Fibroblast of lung (primary cell): ENCODE data around the gene ELK3.

Source experiments
- CTCF ChIP-seq, 2 donors: IDR thresholded peaks in 1 of 2; conservative IDR thresholded peaks in 1 of 2; 1 replicate in 1 of 2; 2 replicates in 1 of 2; pipeline ENCODE4 v1.5.1; 2011 to 2012; ENCODE audit warnings: low read length in 2 of 2, control low read depth in 1 of 2, inconsistent platforms in 1 of 2, low read depth in 1 of 2, mild to moderate bottlenecking in 1 of 2
- EZH2 ChIP-seq: IDR thresholded peaks from 2 replicates; pipeline ENCODE4 v1.5.1; 2012; ENCODE audit warnings: low read length, control low read depth, mild to moderate bottlenecking; ENCODE audit errors: missing control alignments

DNA sequence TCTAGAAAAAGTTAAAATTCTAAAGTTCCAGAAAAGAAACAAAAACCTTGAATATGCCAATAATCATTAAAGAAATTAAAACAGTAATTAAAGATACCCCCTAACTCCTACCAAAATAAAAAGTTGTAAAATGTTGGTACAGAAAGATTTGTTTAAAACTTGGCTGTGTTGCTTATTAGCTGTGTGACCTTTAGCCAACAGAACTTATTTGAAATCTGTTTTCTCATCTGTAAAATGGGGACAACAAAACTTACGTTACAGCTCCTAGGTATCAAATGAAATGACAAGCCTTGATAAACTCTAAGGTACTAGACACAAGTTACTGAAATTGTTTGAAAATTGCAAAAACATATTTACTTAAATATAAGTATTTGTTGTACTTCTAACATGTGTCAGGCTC, 71.7 kb downstream of the ELK3 start:
- TF ChIP-seq CTCF (conservative IDR thresholded peaks at IDR 0.05 in 1 of 2, IDR thresholded peaks at IDR 0.05 in 1 of 2; ENCODE audit: low read depth in 1 of 2, low read length in 2 of 2) (no peak), EZH2 (no peak)
